NCI-H2227 treated with DMSO at 0.1 percent for 48 hours (cell line): Measurements from ENCODE around the gene ANKS1B.

Experiments used
- DNase-seq: peaks from one replicate; lab custom pipeline; 2025; lab: John Stamatoyannopoulos, UW

ANKS1B gene

GRCh38 chr12:99453836-99454538 is 530.7 kb downstream of the ANKS1B start:
- no peak for DNase-seq

GRCh38 chr12:99450036-99450630 is 534.6 kb downstream of the ANKS1B start:
- no peak for DNase-seq

GRCh38 chr12:99444859-99445316 is 539.8 kb downstream of the ANKS1B start:
- DNase-seq: no peak

GRCh38 chr12:99442758-99443157 is 542.0 kb downstream of the ANKS1B start:
- no peak for DNase-seq

- no peak for DNase-seq
Observed at GRCh38 chr12:99439399-99439798, 545.3 kb downstream of the ANKS1B start.

GRCh38 chr12:99436584-99436983 is 548.2 kb downstream of the ANKS1B start:
- DNase-seq: no peak

- DNase-seq: no peak
Observed at GRCh38 chr12:99435095-99435791, 549.5 kb downstream of the ANKS1B start.

- DNase-seq: no peak
Observed at GRCh38 chr12:99433155-99433554, 551.6 kb downstream of the ANKS1B start.

GRCh38 chr12:99431203-99431602 is 553.5 kb downstream of the ANKS1B start:
- DNase-seq: no peak

- no peak for DNase-seq
Observed at GRCh38 chr12:99427104-99427503, 557.6 kb downstream of the ANKS1B start.

- no peak for DNase-seq
Observed at GRCh38 chr12:99418379-99418778, 566.4 kb downstream of the ANKS1B start.

GRCh38 chr12:99413751-99414150 is 571.0 kb downstream of the ANKS1B start:
- no peak for DNase-seq

GRCh38 chr12:99393763-99394162 is 591.0 kb downstream of the ANKS1B start:
- DNase-seq: peak; percentile 8

GRCh38 chr12:99392091-99392850 is 592.5 kb downstream of the ANKS1B start:
- no peak for DNase-seq

- DNase-seq: no peak
Observed at GRCh38 chr12:99390707-99391106, 594.0 kb downstream of the ANKS1B start.

- no peak for DNase-seq
Observed at GRCh38 chr12:99389751-99390150, 595.0 kb downstream of the ANKS1B start.

- no peak for DNase-seq
Observed at GRCh38 chr12:99388671-99389195, 596.0 kb downstream of the ANKS1B start.

GRCh38 chr12:99387661-99388060 is 597.1 kb downstream of the ANKS1B start:
- no peak for DNase-seq

- DNase-seq: peak; percentile 47
Observed at GRCh38 chr12:99386907-99387306, 597.8 kb downstream of the ANKS1B start.

- no peak for DNase-seq
Observed at GRCh38 chr12:99383258-99383657, 601.5 kb downstream of the ANKS1B start.

GRCh38 chr12:99381992-99382391 is 602.7 kb downstream of the ANKS1B start:
- no peak for DNase-seq

GRCh38 chr12:99380701-99381100 is 604.0 kb downstream of the ANKS1B start:
- no peak for DNase-seq
